ENCODE results near the gene BMX.

- TF ChIP-seq CTCF (IDR thresholded peaks at IDR 0.05) (no peak), POLR2A (IDR thresholded peaks at IDR 0.05) (no peak)
These were observed 99.4 kb downstream of the BMX start for GRCh38 chrX:15600049-15600448.

Measured in body of pancreas (tissue), 4 donors.